GM19324 (cell line): Measurements from ENCODE around the gene NOL3.
A peak's percentile ranks its signal among the peaks of the same experiment; 100 is the strongest.

Experiments
- ATAC-seq: cut with Tn5 transposase; IDR thresholded peaks from one replicate; pipeline ENCODE4 v1.9.1; 2021; ENCODE audit warnings: mild to moderate bottlenecking, moderate library complexity; ENCODE audit not compliant: unreplicated experiment, low FRiP score

The NOL3 gene

DNA sequence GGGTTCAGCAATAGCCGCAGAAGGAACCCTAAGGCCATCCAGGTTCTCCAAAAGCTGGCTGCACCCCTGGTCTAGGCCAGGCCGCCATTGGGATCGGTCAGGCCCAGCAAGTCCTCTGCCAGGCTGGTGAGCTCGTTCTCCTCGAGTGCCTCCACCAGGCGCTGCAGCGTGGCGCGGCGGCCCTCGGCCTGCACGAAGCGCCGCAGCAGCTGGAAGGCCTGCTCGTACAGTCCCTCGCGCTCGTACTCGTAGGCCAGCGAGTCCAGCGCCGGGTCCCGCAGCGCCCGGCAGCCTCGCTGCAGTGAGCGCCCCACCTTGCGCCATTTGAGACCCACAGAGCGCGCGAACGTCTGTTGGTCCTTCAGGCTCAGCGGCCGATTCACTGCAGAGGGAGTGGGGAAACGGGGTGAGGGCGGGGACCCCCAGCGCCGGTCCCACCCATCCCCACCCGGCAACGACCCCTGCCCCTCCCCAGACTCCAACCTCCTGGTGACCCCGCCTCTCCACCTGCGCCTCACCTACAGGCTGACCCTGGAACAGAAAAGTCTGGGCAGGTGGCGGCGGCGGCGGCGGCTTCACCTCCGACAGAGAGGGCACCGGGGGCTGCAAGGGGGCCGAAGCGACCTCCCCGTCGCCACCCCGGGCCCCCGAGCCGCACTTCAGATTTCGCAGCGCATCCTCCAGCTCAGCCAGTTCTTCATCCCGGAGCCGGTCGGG is 15.6 kb upstream of the NOL3 start:
- no peak for ATAC-seq

DNA sequence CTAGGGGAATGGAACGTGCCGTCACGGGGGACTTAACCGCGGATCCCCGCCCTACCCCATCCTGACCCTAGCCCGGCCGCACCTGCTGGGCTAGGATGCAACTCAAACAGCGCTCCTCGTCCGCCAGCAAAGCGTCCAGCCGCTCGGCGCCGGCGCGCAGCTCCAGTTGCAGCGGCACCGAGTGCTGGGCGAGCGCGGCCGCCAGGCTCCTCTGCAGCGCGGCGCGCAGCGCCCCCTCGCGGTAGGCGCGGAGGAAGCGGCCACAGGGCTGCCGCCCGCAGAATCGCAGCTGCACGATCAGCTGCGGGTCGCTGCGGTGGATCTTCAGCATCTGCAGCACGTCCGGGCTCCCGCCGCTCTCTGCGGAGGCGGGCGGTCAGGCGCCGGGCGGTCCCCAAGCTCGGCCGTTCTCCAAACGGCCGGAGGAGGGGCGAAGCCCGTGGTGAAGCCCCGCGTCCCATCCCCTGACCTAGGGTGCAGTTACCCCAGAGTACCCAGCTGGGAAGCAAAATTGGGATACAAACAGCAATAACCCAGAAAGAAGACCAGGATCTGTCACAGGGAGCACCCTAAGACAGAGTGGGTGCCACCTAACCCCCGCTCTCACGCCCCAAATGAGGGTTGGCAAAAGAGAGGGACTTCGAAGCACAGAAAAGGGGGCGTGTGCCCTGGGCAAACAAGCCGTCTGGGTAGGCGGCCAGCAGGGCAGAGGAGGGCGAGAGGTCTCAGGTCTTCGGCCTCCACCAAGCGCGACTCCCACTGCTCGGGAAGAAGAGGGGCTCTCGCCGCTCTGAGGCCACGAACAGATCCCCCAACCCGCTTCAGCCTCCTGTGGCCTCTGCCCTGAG is 14.8 kb upstream of the NOL3 start:
- no peak for ATAC-seq

DNA sequence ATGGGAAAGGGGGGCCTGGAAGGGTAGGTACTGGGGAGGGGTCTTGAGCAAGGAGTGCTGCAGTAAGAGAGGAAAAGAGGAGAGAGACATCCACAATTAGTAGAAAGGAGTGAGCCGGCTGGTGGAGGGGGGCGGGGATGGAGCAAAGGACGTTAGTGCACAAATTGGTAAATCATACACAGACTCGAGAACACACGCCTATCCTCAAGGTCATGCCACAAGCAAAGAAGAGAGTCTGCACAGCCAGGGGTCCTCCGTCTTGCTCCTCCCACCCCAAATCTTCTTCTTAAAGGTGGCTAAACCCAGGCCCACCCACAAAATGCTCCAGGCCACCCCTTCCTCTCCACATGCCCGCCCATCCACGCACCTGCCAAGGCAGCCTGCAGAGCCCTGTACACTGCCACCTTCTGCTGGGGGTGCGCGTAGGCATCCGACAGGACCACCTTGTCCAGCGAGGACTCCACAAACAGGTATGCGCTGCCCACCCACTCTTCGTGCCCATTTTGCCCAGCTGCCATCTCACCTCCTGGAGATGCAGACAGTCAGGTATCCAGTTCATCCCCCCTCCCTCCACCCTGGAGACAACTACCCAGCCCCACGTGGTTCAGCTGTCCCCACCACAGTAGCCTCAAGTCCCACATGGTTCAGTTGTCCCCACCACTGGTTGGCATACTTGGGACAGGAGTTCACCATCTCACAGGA is 14.0 kb upstream of the NOL3 start:
- no peak for ATAC-seq

DNA sequence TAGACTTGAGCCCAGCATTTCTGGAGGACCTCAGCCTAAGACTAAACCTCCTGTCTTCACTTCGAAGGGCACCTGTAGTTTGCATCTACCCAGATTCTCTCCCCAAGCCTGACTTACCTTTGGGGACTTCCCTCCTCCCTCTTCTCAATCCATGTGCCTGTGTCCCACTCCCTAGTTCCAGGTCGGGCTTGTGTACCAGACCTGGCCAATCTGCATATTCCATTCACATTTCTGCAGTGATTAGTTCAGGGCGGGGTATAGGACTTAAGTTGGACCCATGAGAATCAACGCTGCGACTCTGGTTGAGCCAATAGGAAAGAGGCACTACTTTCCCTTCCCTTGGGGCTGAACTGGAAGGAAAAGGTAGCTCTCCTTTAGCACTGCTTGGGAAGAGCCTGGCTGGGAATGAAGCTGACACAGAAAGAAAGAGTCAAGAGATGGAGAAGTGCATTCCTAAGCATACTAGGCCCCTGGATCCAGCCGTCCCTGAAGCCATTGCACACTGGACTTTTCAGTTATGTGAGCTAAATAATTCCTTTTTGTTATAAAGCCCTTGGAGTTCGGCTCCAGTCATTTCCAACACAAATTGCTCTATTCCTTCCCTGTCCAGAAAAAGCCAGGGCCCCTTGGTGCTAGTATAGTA is 13.1 kb upstream of the NOL3 start:
- no peak for ATAC-seq

DNA sequence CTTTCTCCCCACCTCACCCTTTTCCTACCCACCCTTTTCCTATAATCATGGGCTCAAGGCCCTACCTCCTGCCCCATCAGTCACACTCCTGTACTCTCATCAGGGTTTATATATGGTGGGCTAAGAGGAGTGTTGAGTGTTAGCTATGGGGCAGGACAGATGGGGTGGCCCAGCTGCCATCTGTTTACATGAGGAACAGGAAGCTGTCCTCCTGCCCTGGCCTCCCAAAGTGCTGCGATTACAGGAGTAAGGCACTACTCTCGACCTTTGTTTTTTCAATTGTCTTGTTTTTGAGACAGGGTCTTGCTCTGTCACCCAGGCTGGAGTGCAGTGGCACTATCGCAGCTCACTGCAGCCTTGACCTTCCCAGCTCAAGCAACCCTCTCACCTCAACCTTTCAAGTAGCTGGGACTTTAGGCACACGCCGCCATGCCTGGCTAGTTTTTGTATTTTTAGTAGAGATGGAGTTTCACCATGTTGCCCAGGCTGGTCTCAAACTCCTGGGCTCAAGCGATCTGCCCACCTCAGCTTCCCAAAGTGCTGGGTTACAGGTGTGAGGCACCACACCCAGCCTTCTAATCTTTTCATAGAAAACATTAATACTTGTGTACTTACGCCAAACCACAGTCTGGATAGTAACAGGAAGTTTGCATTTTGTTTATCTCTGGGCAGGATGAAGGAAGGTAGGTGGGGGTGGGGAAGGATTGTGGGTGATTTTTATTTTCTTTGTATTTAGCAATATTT is 12.3 kb upstream of the NOL3 start:
- no peak for ATAC-seq

DNA sequence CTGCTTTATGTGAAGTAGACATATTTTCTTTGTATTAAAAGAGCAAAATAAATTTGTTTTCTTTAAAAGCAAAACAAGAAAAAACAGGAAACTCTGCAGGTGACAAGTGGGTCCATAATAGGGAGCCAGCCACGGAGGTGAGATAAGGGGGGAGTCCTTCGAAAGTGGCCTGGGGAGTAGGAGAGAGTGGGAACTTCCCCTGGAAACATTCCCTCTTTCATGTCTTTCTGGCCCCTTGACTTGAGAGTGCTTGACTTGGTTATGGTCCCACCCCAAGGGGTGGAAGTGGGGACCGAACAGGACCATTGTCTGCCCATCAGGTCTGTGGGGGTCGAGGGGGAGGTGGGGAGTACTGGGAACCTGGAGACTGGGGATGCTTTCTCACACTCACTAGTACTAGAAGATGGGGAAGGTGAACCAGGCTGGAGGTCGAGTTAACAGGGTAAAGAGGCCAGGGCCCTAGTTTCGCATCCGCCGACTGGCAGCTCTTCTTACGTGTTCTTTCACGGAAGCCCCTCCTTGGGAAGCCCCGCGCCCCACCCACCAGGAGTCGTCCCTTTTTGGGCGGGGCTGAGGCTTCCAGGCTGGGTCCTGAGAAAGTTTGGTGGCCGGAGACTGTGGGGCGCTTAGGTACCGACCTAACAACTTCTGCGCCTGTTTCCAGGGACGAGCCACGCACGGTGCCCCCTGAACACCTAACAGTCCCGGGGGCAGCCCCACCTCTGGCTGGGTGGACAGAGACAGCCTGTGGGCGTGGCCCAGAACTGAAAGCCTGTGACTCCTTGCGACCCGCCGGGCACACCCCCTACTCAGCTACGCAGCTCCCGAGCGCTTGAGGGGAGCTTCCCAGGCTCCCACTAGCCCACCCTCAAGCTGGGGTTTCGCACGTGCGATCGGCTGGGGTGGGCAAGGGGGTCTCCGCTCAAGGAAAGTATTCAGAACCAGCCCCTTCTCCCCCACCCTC is 11.4 kb upstream of the NOL3 start:
- ATAC-seq, result peak; percentile 36

DNA sequence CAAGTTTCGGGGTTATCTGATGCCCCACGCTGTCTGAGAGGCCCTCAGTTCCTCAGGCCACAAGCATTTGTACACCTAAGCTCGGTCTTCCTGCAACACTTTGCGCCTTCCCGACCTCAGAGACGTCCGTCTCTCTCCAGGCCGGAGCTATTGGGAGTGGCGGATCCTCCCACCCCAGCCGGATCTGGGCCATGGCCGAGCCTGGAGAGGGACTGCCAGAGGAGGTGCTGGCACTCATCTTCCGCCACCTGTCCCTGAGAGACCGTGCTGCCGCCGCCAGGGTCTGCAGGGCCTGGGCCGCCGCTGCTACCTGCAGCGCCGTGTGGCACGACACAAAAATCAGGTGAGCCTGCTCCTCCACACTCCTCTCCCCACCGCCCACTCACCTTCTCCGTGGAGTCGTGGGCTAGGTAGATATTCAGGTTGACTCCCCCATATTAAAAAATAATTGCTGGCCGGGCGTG is 8.7 kb upstream of the NOL3 start:
- no peak for ATAC-seq

DNA sequence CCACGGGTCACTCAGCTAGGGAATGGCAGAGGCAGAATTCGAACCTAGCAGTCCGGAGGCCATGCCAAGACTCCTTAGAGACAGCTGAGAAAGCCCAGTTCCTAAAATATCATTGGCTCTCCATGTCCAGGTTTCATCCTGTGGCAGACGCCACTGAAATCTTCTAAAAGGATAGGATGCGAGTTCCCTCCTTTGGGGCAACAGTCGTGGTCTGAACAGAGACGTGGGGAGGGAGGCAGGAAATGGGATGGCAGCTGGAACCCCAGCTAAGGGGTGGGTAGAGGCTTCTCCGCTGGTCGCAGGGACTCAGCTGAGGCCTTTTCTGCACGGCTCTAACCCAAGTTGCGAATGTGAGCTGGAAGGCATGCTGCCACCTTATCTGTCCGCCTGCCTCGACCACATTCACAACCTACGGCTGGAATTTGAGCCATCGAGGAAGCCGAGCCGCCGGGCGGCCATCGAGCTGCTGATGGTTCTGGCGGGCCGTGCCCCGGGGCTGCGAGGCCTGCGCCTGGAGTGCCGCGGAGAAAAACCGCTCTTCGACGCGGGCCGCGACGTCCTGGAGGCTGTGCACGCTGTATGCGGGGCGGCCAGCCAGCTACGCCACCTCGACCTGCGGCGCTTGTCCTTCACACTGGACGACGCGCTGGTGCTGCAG is 7.7 kb upstream of the NOL3 start:
- ATAC-seq, result no peak

DNA sequence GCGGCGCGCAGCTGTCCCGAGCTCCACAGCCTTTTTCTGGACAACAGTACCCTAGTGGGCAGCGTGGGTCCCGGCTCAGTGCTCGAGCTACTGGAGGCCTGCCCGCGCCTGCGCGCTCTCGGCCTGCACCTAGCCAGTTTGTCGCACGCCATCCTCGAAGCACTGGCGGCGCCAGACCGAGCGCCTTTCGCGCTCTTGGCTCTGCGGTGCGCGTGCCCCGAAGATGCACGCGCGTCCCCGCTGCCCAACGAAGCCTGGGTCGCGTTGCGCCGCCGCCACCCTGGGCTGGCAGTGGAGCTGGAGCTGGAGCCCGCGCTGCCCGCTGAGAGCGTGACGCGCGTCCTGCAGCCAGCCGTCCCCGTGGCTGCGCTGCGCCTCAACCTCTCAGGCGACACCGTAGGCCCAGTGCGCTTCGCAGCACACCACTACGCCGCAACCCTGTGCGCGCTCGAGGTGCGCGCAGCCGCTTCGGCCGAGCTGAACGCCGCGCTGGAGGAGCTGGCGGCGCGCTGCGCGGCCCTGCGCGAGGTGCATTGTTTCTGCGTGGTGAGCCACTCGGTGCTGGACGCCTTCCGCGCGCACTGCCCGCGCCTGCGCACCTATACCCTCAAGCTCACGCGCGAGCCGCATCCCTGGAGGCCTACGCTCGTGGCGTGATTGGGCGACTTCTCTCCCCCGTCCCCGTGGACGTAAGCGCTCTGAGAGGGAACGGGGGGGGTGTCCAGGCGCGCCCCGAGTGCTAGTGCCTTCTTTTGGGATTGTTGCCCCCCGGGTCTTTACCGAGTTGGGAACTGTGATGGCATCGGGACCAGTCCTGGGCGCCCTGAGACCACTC is 7.0 kb upstream of the NOL3 start:
- no peak for ATAC-seq

DNA sequence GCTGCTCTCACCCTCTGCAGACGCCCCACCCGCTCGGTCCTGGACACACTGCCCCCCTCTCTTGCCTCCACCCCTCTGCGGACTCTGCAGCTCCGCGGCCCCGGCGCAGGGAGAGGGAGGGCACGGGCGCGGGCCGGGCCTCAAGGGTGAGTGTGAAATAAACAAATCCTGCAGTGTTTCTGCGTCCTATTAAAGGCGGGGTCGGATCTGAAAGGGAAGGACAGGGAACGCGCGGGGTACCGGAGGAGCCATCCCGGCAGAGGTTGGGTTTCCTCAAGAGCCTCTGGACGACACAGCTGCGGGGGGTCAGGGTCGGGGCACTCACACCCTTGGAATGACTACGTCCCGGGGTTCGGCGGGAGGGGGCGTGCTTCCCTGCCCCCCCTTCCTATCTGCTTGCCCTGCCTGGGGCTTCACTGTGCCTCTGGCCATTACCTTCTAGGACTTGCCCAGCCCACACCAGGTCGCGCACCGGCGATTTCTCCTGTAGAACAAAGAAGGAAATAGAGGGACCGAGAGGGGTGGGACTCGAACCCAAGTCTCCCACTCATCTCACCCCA is 6.3 kb upstream of the NOL3 start:
- ATAC-seq, result no peak

DNA sequence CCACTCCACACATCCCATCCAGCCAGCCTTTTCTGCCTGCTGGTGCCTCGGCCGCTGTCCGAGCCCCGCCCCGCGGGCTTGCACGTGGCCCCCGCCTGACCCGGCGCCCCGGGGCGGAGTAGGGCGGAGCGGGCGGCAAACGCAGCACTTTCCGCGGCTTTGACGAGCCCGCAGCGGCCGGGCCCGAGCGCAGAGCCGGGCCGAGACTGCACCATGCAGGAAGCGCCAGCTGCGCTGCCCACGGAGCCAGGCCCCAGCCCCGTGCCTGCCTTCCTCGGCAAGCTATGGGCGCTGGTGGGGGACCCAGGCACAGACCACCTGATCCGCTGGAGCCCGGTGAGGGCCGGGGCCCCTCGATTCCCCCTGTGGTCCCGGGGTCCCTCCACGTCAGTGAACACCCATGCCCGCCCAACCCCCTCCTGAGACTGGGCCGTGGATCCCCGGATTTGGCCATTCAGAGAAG is 5.7 kb upstream of the NOL3 start, which contains the start of gene HSF4:
HSF4 (plus strand) TSS at position 147 of the 463 bp plus-strand sequence; CDS start at position 214, 67 bp downstream.
- ATAC-seq, result no peak

DNA sequence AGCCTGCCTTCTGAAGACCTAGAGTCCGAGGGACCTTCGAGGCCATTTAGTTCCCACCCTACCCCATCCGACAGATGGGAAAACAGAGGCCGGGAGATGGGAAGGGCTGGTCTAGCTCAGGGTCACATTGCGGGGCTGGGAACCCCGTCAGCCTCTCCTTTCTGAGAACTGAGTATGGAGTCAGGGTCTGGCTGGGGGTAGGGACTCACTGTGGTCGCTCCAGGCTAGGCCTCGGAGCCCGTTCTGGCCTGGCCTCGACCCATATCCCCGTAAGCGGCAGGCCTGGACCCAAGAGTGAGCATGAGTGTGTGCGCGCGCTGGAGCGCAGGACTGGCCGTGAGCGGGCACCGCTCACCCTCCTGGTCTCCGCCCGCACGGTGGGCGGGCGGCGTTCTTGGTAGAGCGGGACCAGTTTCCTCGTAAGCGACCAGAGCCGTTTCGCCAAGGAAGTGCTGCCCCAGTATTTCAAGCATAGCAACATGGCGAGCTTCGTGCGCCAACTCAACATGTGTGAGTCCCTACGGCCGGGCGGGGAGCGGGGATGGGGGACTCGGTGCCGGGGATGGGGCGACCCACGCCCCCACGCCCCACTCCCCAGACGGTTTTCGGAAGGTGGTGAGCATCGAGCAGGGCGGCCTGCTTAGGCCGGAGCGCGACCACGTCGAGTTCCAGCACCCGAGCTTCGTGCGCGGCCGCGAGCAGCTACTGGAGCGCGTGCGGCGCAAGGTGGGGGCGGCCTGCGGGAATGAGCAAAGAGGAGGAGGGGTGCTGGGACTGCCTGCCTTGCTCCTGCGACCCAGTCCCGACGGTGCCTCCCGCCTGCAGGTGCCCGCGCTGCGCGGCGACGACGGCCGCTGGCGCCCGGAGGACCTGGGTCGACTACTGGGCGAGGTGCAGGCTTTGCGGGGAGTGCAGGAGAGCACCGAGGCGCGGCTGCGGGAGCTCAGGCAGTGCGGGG is 4.9 kb upstream of the NOL3 start:
- no peak for ATAC-seq

DNA sequence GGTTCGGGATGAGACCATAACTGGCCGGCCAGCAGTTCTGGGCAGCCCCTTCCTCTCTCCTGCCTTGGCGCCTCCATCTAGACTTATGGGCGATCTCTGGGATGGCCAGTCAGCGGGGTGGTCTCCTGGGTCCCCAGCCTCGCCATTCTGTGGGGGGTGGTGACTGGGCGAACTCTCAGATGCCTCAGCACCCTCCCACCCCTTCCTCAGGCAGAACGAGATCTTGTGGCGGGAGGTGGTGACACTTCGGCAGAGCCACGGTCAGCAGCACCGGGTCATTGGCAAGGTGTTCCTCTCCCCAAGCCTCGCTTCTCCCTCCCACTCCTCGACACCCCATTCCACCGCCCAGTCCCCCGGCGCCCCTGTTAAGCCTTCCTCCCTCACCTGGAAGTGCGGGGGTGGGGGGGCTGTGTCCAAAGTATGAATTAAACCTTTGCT is 4.2 kb upstream of the NOL3 start:
- ATAC-seq, result no peak

DNA sequence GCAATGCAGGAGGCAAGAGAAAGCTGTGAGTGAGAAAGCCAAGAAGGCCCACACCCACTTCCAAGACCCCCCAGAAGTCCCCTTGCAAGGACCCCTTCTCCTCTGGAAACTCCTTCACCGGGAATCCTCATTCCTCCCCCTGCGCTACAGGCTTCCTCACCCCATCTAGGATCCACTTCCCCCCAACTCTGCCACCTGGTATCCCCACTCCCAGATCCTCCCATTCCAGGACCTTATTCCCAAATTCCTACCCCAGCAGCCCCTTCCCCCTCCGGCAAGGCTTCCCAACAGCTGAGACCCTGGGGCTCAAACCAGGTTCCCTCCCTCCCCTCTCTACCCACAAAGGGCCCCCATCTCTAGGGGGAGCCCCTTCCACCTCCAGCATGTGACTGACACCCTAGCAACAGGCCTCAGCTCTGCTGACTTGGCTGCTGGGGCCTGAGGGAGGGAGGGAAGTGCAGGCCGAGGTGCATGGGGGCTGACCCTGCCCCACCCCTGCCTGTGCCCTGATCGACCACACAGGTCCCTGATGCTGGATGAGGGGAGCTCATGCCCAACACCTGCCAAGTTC is 3.7 kb upstream of the NOL3 start:
- no peak for ATAC-seq

DNA sequence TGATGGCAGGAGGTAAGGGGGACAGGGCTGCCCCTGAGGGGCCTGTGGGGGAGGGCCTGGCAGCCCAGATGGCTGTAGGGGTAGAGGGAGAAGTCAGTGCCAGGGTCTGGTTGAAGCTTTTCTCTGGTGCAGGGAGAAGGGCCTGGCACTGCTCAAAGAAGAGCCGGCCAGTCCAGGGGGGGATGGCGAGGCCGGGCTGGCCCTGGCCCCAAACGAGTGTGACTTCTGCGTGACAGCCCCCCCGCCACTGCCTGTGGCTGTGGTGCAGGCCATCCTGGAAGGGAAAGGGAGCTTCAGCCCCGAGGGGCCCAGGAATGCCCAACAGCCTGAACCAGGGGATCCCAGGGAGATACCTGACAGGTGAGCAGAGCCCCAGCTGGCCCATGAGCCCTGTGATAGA is 2.8 kb upstream of the NOL3 start:
- ATAC-seq, result no peak
